HG03469 (cell line): ENCODE data around the gene EEF1AKMT3.

Experiments
- ATAC-seq: cut with Tn5 transposase; IDR thresholded peaks from one replicate; pipeline ENCODE4 v1.9.1; 2021; ENCODE audit warnings: mild to moderate bottlenecking, moderate library complexity, moderate number of reproducible peaks; ENCODE audit not compliant: unreplicated experiment

Gene EEF1AKMT3

DNA sequence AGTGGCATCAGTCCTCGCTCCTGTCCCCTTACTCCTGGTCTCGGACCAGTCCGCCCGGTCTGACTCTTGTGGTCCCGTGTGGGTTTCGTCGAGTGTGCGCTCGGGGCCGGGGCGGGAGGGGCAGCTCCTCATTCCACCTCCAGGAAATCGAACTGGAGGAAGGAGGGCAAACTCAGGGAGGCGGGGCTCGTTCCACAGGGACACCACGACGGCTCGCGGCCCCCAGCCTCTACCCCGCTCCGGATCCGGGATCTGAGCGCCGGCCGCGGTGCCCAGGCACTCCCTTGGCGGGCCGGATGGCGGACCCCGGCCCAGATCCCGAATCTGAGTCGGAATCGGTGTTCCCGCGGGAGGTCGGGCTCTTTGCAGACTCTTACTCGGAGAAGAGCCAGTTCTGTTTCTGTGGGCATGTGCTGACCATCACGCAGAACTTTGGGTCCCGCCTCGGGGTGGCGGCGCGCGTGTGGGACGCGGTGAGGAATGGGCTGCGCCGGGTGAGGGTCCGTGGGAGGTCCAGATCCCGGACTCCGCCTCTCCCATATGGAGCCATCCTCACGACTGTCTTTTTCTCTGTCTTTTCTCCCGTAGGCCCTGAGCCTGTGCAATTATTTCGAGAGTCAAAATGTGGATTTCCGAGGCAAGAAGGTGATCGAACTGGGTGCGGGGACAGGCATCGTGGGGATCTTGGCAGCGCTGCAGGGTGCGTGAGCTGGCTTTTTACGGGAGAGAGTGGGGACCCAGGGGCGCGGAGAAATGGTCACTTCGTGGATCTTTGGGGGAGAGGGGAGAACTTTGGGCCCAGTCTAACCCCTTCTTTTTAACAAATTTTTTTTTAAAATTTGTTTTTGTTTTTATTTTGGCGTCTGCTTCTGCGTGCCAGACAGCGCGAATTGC lies at the start of gene EEF1AKMT3:
Gene EEF1AKMT3, plus strand, starts transcription at position 186 of the 894 bp plus-strand sequence. Its CDS starts 111 bp downstream, at position 297.
- ATAC-seq: peak; percentile 21

- ATAC-seq: no peak
These were observed 49.4 kb upstream of the EEF1AKMT3 start for GRCh38 chr12:57722716-57723629.

DNA sequence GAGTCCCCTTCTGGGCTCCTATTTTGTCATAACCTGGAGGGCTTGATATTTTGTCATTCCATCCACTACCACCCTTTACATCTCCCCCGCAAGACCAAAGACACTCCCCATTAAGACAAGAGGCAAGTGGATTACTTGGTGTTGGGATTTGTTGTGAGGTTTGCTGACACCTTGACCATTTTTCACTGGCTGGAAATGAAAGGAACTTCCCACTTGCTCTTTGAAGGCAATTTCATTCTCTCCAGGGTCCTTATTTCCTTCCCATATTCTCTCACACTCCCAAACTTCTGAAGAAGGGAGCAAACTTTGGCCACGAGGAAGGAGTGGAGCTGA lies 48.8 kb upstream of the EEF1AKMT3 start:
- ATAC-seq: no peak

- ATAC-seq: no peak
These were observed 48.1 kb upstream of the EEF1AKMT3 start for GRCh38 chr12:57724003-57724935.

DNA sequence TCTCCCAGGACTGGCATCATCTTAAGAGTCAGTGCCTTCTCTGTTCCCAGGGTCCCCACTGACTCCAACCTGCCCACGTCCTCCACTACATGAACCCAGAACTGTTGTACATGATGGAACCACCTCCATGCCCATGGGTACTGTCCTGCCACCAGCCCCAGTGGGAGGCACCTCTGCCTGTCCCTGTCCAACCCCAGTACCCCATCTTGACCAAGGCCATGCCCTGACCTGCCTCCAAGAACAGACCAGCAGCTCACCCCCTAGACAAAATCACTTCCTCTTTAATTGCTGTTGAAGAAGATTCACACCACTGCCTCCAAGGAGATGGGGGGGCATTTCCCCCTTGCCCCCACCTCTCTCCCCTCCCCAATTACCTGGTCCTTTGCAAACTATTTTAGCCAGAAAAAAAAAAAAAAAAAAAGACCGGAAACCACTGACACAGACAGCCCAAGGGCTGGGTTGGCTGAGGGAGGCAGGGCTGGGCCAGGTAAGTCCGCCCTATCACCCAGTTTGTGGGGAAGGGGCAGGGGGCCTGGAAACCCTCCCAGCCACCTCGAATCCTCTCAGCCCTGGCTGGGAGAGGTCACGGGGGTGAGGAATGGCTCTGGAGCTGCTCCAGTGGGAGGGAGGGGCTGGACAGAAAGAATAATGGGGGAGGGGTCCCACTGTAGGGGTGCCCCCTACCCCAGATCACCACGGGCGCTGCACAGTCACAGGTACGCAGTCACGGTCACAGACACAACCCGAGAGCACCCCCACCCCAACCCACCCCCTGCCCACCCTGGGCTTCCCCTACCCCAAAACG lies 47.3 kb upstream of the EEF1AKMT3 start:
- no peak for ATAC-seq

DNA sequence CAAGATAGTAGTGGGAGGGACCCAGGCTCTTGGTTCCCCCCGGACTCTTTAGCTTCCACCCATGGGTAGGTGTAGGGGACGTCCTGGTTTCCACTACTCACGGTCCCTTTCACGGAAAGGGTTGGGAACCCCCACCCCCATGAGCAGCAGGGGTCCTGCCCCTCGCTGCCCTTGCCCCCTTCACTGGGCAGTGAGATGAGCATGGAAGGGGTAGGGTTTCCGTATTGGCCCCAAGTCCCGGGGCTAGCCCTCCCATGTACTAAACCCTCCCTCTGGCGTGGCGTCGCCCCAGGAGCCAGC lies 46.6 kb upstream of the EEF1AKMT3 start:
- ATAC-seq: no peak

DNA sequence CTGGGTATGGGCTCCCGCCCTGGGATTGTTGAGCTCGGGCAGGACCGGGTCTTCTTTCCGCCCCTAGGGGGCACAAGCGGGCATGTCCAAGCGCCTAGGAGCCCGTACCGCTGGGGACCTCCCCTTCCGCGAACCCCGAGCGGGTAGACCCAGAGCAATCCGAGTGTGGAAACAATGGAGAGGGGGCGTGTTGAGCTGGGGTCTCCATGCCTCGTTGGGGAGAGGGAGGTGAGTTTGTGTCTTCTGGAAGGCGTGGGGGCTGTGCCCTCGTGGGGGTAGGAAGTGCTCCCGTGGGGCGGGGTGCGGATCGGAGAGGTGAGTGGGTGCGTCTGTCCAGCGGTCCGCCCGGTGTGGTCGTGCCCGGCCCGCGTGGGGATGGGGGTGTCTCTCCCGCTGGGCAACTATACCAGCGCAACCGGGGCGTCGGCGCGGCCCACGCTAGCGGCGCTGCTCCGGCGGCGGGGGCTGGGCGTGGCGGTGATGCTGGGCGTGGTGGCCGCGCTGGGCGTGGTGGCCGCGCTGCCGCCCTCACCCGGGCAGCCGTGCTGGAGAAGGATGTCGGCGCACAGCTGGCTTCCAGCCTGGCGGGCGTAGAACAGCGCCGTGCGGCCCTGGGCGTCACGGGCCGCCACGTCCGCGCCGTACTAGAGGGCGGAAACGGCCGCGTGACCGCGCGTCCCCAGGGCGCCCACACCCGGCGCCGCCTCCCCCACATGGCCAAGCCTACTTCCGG lies 46.1 kb upstream of the EEF1AKMT3 start:
- ATAC-seq: no peak

- ATAC-seq: no peak
These were observed 45.3 kb upstream of the EEF1AKMT3 start for GRCh38 chr12:57726884-57727757.

DNA sequence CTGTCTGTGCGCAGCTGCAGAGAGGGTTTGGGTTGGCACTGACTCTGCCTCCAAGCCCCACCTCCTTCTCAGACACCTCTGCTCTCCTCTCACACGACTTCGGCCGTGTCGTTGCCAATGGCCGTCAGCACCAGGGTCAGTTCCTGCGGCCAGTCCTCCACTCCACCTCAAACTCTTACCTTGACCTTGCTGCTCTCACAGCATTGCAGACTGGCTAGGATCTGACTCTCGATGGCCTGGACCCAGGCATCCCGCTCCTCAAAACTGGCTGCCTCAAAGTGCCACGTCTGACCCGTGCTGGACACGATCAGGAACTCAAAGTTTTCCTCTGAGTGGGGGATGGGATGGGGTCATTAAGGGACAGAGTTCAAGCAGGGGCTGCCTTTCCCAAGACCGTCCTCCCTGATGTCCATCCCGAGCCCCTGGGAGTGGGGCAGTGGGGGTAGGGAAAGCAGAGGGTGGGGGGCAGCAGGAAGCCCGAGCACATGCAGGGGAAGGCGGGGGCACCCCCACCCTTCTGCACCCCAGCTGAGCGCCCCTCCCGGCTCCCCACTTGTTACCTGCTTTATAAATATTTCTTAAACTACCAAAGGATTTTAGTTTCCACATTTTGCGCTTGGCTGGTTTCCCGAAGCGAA lies 44.5 kb upstream of the EEF1AKMT3 start:
- no peak for ATAC-seq

DNA sequence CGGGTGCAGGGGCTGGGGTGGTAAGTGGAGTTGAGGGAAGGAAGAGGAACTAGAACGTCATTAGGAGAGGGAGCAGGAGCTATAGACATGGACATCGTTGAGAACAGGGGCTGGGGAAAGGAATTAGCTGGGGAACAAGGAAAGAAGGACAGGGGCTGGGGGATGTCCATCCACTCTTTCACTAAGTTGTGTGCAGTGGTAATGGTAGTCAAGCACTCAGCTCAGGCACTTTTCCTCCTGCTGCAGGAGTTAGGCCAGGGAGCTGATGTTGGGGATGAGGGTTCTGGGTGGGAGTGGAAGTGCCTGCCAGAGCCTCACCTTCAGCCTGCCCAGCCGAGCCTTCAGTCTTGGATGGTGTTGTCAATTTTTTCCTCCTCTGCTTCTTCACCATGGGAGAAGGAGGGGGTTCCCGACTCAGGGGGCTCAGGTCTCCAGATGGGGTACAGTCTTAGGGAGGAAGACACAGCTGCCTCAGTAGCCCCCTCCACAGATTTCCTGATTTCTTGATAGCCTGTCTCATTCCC lies 43.0 kb upstream of the EEF1AKMT3 start:
- no peak for ATAC-seq

GRCh38 chr12:57730336-57731067 lies 41.9 kb upstream of the EEF1AKMT3 start:
- no peak for ATAC-seq

DNA sequence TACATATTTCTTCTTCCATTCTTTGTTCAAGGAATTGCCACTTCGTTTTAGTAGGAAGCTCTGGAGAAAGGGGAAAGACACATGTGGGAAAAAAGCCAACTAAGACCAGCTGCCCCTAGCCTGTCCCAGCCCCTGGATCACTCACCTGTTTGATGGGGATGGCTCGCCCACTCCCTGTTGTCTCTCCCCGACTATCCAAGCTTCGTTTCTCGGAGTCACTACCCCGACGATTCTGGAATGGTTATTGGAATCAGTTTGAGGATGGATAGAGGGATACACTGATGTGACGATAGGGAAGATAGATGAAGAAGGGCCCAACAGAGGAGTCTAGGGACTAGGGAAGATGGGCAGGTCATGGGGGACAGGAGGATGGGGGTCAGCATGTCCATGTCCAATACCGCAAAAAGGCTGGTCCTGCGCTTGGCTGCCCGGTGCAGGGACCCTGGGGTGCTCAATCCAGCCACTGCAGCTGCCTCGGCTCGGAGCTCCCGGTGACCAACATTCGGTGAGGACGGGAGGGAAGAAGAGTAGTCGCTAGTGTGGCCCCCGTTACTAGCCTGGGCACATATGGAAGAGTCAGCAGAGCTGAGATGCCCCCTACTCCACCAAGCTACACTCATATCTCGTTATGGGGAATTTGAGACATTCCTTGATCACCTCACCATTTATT lies 40.9 kb upstream of the EEF1AKMT3 start:
- no peak for ATAC-seq

- no peak for ATAC-seq
These were observed 40.1 kb upstream of the EEF1AKMT3 start for GRCh38 chr12:57732270-57732669.

DNA sequence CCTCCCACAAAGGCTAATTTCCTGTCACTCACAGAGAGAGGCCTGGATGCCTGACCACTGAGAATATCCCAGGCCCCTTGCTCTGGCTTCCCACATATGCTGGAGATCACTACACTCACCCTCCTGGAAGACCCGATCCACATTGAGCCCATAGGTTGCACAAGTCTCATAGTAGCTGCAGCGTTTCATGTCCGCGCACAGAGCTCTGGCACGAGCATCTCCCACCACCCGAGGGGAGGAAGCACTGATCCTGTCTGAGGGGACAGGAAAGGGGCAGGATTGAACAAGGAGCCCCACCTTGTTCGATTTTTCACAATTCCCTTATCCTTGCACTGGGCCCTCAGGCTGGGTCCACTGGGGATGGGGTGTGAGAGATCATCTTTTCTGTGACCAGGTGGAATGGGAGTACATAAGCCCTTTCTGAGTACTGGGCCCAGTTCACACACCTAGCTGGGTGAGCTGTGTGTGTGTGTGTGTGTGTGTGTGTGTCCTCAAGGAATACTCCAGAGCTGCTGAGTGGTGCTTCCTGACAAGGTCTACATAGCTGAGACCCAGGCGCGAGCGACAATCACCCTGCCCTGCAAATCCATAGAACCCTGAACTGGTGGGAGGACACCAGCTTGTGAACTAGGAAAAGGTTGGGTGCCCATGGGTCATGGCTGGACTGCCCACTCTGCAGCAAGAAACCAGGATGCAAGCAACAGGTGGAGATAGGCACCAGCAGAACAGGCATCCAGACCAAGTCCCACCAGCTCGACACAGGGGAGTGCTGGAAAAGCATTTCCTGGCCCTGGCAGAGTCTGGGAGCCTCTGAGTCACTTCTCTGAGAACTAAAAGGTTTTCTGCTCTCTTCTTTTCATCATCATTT lies 39.5 kb upstream of the EEF1AKMT3 start:
- ATAC-seq: no peak

- ATAC-seq: no peak
These were observed 38.5 kb upstream of the EEF1AKMT3 start for GRCh38 chr12:57733928-57734327.

GRCh38 chr12:57734591-57734990 lies 37.8 kb upstream of the EEF1AKMT3 start:
- ATAC-seq: no peak
